HL-60/S4 (cell line): Measurements from ENCODE around the gene ATXN10.

Experiments used
- in situ Hi-C: fragments of 300-500 bp; cut with MboI; formaldehyde crosslinking; loops from 2 replicates; pipeline ENCODE4 v1.14.3; 2022; ENCODE audit warnings: low sequenced_read_pairs

The ATXN10 gene

GRCh38 chr22:45882881-45883810 lies 211.5 kb downstream of the ATXN10 start:
- in situ Hi-C loops = no loop called here

- in situ Hi-C loops = no loop called here
These were observed 212.2 kb downstream of the ATXN10 start for GRCh38 chr22:45883811-45884170.

DNA sequence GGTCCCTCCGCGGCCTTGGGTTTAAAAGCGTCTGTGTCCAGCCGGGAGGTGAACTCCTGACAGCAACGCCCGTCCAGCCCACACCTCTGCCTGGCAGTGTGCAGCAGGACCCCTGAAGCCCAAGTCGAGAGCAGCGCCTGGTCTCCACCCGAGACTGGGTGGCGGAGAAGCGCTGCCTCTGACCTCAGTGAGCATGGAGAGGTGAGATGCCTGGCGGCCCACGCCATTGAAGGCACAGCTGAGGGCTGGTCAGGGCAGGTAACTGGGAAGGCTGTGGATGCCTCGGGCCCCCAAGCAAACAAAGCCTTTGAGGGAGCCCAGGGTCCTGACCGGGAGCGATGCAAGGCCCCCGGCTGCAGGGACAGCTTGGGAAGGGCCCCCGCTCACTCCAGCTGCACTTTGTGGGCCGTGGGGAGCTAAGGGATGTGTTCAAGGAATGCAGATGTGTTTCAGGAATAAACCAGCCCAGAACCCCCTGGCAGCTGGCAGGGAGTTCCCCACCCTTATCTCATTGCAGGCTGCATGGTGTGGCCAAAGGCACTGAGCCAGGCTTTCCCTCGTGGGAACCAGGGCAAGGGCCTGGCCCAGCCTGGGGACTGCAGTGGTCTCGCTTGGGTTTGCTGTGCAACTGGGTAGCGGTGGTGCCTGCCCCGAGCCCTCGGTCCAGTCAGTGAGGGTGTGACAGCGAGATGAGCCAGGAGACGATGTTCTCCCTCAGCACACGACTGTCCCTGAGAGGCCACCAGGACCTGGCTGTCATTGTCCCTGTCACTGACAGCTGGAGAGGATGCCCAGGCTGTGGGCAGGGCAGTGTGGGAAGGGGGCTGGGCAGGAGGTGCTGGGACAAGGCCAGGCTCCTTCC lies 212.8 kb downstream of the ATXN10 start:
- in situ Hi-C loops = no loop called here

DNA sequence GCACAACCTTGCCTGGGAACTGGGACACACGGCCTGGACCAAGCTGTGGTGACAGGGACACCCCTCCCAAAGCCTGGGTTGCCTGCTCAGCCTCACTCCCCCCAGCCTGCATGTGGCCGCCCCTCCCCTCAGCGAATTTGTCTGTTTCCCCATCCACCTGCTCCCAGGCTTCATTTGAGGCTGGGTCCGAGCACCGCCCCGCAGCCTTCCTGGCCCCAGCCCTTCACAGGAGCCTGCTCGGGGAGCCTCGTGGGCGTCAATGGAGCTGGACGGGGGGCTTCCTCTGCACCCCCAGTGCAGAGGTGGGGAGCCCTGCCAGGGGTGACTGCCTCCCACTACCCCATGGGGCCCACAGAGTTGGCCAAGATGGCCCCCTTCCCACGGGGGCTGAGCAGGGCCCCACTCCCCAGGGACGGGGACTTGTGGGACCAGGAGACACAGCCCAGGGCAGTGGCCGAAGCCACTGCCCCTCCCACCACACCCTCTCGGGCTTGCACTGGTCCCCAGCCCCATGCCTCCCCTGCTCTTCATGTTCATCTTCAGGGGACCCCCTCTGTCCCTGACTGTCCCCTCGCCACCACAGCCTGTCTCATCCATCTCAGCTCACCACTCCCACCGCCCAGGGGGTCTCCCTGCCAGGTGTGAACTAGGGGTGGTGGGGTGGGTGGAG lies 213.7 kb downstream of the ATXN10 start:
- in situ Hi-C loops = no loop called here

DNA sequence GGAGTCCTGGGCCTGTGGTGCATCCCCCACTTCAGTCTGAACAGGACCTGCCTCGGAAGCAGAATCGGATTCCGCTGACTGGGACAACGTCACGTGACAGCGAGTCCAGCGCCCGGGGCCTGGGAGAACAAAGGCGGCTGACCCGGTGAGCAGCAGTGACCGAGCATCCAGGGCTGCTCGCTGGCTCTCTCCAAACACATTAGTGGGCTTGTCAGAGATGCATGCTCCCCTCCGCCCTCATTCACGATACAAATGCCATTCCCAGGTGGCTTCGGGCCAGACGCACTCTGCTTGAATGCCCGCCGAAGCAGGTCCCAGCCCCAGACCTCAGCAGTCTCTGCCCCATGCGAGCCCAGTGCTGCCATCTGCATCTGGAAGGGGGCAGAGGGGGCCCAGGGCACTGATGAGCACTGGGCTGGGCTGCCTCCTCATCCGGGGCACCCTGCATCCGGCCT lies 214.3 kb downstream of the ATXN10 start:
- in situ Hi-C loops = no loop called here

- in situ Hi-C loops = no loop called here
These were observed 214.9 kb downstream of the ATXN10 start for GRCh38 chr22:45886540-45886939.

DNA sequence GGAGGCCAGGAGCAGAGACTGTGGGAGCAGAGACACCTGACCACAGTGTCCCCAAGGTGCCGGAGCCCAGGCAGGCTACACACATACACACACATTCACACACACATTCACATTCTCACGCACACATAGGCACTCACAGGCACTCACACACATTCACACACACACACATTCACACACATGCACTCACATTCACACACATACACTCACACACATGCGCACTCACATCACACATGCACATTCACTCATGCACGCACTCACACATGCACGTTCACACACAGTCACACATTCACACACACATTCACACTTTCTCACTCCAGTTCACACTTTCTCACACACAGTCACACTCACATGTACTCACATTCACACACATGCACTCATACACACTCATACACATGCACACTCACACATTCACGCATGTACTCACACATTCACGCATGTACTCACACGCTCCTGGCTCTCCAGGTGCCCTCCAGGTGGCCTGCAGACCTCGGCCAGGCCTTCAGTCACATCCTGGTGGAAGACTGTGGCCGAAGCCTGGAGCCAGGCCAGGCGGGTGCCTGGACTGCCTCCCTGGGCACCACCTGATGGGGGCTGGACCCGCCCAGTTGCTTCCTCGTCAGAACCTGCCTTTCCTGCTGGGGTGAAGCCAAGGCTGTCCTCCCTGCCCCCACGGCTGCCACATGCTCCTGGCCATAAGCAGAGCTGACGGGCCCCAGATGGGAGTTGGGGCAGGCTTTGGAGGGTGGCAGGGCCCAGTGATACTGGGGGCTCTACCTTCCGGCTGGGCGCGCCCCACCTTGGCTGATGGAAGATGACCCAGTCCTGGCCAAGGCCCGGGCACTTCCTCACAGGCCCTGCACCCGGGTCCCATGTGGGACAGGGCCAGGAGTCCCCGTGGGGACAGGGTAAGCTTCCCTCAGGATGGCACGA lies 215.8 kb downstream of the ATXN10 start:
- in situ Hi-C loops = no loop called here

DNA sequence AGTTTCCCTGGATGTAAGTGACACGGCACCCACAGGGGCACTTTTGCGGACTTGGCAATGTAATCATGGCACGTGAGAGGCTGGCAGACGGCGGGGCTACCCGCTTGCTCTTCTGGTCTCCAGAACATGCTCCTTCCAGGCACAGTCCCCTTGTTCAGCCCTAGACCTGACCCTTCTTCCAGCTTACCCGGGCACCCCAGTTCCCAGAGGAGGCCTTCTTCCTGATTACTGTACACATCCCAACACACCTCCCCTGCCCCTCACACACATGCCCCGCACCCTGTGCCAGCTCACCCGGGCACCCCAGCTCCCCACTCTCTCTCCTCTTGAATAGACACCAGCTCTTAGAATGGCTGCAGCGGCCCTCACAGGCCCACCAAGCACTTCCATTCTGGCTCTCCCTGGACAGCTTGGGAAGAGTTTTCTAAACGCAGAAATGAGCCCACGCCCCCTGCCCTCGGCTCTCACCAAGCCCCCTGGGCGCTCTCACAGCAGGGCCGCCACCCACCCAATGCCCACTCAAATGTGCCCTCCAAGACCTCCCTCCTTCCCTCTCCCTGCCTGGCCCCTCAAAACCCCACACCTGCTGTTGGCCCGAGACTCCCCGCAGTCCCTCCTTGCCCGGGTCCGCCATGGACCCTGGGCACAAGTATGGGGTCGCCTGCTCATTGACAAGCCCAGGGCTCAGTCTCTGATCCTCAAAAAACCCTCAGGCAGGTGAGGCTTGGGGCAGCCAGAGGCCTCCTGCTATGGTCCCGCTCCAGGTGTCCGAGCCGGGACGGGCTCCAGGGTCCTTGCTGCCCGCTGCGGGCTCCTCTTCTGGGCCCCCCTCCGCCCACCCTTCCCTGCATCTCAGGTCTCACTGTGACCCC lies 216.8 kb downstream of the ATXN10 start:
- in situ Hi-C loops = no loop called here

GRCh38 chr22:45889093-45889538 lies 217.5 kb downstream of the ATXN10 start:
- in situ Hi-C loops = no loop called here

DNA sequence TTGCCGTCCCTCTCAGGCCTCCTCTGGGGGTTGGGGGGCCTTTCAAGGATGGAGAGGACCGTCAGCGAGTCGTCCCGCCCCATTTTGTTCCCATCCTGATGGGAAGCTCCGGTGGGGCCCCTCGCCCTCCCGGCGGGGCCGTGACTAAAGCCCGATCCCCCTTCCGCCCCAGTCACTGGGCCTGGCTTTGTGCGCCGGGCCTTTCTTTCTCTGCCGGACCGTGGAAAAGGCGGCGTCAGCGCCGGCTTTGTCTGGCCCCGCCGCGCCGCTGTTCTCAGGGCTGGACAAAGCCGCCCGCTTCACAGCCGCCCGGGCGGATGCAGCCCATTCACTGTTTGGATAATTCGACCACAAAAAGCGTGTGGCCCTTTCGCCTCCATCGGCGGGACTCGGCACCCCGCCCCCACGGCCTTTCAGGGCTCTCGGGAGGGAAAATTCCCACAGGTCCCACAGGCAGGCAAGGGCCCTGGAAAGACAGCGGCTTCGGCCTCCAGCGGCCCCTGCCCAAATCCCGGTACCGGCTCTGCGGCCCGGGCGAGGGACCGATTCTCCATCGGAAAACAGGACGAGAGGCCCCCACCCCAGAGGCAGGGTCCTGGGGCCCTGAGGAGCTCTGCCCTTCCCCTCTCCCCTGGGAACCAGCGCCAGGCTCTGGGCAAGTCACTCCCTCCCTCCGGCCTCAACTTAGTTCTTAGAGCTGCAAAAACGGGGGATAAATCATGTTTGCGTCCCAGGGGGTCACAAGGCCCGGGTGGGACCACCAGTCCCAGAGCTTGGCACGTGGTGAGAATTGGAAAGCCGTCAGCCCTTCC lies 218.1 kb downstream of the ATXN10 start:
- in situ Hi-C loops = no loop called here

- in situ Hi-C loops = no loop called here
These were observed 218.7 kb downstream of the ATXN10 start for GRCh38 chr22:45890351-45890635.

GRCh38 chr22:45891021-45891421 lies 219.4 kb downstream of the ATXN10 start:
- in situ Hi-C loops = no loop called here

DNA sequence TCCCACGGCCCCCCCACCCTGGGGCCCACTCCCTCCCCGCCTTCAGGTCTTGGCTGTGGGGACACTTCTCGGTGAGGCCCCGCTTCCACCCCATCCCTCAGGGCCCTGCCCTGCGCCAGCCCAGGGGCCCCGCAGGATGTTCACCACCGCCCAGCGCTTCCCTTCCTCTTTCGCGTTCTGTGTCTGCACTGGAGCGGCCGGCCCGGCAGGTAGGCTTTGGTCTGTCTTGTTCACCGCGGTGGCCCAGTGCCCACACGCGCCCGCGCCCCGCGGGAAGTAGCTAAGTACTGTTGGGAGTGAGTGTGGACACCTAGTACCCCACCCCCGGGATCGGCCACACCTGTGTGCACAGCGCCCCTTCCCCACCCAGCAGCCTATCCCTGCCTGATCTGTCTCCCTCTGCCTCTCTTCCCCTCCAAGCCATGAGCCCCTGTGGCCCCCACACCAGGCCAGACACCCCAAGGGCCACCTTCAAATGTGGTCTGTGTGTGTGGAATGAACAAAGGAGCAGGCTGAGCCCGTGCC lies 219.9 kb downstream of the ATXN10 start:
- in situ Hi-C loops = no loop called here

DNA sequence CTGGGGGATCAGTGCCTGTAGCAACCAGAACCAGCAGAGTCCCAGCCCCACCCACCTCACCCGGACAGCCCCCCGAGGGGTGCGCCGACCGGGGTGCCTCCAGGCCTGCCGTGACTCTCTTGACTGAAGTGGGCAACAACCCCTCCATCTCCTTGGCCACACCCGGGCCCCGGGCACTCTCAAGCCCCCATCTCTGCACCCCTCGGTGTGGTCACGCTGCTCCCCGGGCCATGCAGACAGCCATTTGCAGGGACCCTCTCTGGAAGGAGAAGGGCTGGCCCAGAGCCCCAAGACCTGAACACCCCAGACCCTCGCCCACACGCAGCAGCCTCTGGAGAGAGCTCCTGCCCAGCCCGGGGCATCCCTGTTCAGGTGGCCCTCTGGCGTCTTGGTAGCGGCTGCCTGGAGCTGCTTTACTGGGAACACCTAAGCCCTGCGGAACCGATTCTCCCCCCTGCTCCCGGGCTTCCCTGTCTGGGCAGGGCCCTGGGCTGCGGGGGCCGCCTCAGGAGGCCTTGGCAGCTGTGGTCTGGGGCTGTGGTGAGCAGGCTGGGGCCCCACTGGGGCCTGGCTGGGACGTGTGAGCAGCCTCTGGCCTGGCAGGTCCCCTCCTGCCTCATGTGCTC lies 220.5 kb downstream of the ATXN10 start:
- in situ Hi-C loops = no loop called here

GRCh38 chr22:45892681-45893461 lies 221.2 kb downstream of the ATXN10 start:
- in situ Hi-C loops = no loop called here

DNA sequence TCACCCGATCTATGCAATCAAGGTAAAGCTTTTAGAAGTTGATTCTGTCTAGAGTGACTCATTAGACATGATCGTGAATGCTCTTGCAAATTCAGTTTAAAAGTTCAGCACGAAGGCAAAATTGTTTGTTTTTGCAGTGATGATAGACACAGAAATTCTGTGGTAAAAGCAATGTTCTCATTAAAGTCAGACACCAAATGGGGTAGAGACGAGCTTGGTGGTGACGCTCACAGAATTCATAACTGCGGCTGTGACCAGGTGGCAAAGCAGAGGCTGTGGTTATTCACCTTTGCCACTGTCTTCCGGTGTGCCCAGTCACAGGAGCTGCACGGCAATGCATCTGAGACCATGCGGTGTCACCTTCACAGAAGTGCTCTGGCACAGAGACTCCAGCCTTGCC lies 221.9 kb downstream of the ATXN10 start:
- in situ Hi-C loops = no loop called here
